GM19372 (cell line): ENCODE measurements around the gene NRN1L.

ENCODE experiments used
- ATAC-seq: cut with Tn5 transposase; IDR thresholded peaks from one replicate; pipeline ENCODE4 v1.9.1; 2021; ENCODE audit warnings: mild to moderate bottlenecking, low read depth, moderate library complexity; ENCODE audit not compliant: unreplicated experiment

NRN1L gene

GRCh38 chr16:67934306-67935100 lies 49.8 kb downstream of the NRN1L start:
- no peak for ATAC-seq

- ATAC-seq = no peak
These were observed 50.4 kb downstream of the NRN1L start for GRCh38 chr16:67935101-67935401.

- peak; percentile 88 for ATAC-seq
These were observed 50.9 kb downstream of the NRN1L start for GRCh38 chr16:67935402-67936123.
